GM21619 (cell line): Measurements from ENCODE around the gene NFRKB.

ENCODE experiments used
- ATAC-seq: cut with Tn5 transposase; IDR thresholded peaks from one replicate; pipeline ENCODE4 v1.9.1; 2021; ENCODE audit not compliant: unreplicated experiment

Gene NFRKB

GRCh38 chr11:129895126-129896041 is at the start of gene NFRKB:
NFRKB (minus strand) TSS chr11:129895578; CDS start chr11:129892849, 2,729 bp downstream.
- peak; percentile 92 for ATAC-seq

DNA sequence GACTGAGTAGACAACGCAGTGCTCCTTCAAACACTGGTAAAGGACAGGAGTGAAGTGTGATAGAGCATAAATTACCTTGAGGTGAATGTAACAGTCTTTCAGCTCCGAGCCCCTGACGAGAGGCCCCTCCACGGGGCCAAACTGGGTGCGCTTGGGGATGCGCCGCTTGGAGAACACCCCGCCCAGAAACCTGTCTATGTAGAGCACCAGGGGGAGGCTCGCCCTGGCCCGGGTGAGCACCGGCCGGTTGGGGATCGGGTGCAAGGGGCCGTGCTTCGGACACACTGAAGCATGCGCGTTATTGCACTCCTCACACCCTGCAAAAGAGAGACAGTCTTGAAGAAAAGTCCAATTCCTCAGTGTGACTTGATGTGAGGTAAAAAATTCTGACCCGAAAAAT is 49.3 kb upstream of the NFRKB start:
- no peak for ATAC-seq

GRCh38 chr11:129943036-129943435 is 47.7 kb upstream of the NFRKB start:
- no peak for ATAC-seq

- ATAC-seq: no peak
Observed at GRCh38 chr11:129939510-129939909, 44.1 kb upstream of the NFRKB start.

GRCh38 chr11:129938764-129939163 is 43.4 kb upstream of the NFRKB start:
- ATAC-seq: no peak

- ATAC-seq: no peak
Observed at GRCh38 chr11:129937592-129938238, 42.3 kb upstream of the NFRKB start.

- no peak for ATAC-seq
Observed at GRCh38 chr11:129935723-129936122, 40.3 kb upstream of the NFRKB start.

- ATAC-seq: no peak
Observed at GRCh38 chr11:129933891-129934290, 38.5 kb upstream of the NFRKB start.

- no peak for ATAC-seq
Observed at GRCh38 chr11:129933262-129933661, 37.9 kb upstream of the NFRKB start.

DNA sequence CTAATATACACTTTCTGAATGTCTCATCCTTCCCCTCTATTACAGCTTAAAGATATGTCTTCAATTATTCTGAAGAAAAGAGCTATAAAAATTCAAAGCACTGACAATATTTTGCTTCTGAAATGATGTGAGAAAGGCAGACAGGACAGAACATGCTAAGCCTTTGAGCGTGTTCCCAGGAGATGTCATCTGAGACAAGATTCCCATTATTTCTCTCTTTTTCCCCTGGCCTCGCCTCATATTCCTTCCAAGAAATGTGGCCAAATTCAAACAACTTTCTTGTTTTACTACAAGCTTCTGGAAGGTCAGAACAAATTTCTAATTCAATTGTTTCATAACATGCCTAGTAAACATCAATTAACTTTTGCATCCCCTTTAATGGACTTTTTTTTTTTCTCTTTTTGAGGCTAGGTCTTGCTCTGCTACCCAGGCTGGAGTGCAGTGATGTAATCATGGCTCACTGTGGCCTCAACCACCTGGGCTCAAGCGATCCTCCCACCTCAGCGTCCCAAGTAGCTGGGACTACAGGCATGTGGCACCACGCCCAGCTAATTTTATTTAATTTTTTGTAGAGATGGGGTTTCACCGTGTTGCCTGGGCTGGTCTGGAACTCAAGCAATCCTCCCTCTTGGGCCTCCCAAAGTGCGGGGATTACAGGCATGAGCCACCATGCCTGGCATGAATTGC is 37.1 kb upstream of the NFRKB start:
- no peak for ATAC-seq

DNA sequence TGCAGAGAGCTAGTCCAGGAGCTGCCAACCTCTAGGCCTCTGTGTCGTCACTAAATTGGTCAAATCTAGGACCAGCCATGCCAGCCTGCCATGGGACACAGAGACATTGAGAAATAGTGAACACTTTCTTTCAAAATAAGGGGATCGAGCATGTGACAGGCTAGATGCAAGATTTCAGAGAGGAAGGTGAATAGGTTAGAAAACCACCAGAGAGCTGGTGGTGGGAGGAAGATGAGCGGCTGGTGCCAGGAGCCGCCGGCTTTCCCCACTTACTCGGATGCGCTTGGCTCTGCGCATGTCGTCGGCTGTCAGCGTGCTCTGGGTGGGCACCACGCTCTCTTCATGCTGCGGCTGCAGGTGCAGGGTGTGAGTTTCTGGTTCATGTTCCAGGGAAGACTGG is 35.4 kb upstream of the NFRKB start:
- no peak for ATAC-seq

GRCh38 chr11:129930296-129930695 is 34.9 kb upstream of the NFRKB start:
- ATAC-seq: no peak

- ATAC-seq: no peak
Observed at GRCh38 chr11:129929721-129930120, 34.3 kb upstream of the NFRKB start.

- ATAC-seq: no peak
Observed at GRCh38 chr11:129928923-129929692, 33.7 kb upstream of the NFRKB start.

- no peak for ATAC-seq
Observed at GRCh38 chr11:129922674-129923073, 27.3 kb upstream of the NFRKB start.

DNA sequence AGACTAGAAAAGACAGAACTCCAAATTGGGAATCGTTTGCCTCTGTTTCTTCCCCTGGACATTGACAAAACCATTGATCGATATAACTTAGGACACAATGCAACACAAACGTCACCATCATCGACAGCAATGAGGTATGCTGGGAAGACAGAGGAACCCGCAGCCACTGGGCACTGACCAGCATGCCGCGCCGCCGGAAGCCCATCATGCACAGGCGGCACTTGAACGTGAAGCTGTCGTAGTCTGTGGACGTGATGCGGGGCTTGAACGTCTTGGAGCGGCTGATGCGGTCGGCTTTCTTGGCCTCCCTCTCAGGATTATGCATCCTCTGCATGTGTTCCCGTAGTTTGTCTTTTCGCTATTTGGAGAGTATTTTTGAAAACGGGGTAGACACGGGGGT is 23.0 kb upstream of the NFRKB start:
- no peak for ATAC-seq

DNA sequence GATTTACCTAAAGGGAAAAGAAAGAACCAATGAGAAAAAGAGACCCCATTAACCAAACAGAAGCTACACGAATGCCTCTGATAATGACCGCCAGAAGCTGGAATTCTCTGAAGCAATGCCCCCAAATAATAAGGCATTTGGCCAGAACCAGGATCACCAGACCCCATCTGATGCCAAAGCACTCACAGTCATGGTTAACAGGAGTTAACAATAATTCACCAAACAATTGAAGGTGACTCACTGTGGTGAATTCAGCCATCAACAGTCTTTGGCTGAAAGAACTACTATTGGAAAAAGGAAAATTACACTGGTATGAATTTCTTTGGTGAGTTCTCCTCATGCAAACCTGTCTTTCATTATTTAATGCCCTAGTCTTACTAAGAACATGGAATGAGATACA is 21.9 kb upstream of the NFRKB start:
- ATAC-seq: no peak

DNA sequence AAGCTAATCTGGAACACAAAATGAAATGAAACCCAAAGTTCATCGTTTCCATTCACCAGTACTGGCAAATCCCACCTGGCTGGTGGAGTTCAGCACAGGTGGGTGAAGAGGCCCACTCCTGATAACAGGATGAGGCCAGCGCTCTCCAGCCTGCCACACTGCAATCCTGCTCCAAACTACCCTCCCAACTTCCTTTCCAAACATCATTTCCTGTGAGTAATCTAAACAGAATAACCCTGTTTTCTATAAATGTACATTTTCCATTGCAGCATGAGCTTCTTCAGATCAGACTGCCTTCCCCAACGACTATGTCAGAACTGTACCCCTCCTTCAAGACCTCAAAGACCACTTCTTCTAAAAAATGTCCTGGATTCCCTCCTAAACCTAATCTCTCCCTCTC is 15.9 kb upstream of the NFRKB start:
- no peak for ATAC-seq

- ATAC-seq: no peak
Observed at GRCh38 chr11:129910360-129910759, 15.0 kb upstream of the NFRKB start.

GRCh38 chr11:129905402-129905801 is 10.0 kb upstream of the NFRKB start:
- ATAC-seq: no peak

DNA sequence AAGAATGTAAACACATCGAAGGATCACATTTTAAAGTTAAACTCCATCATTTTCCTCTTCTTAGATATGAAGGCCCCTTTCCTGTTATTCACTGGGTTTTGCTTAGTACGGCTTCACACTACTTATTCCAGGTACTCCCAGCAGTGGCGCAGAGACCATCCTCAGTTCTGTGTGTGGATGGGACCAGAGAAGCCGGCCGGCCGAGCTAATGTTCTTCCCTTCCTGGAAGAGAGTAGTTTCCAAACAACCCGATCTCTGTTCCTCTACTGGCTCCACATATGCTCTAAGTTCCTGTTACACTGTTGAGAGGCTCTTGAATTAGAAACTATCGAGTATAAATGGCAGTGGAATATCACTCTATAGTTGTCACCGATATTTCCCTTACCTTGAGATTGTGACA is 684 bp upstream of the NFRKB start:
- ATAC-seq: no peak
